LoVo (cell line): ENCODE measurements around the gene RAB35.
"Not testable (repeated sequence)": the region's sequence is repeated elsewhere in the genome, so short reads cannot be mapped to it uniquely, and the experiment has no call there.

Experiments used
- DNase-seq: peaks from one replicate; pipeline ENCODE4 v3.0.0-alpha.2; 2016; ENCODE audit warnings: low spot score

The RAB35 gene

DNA sequence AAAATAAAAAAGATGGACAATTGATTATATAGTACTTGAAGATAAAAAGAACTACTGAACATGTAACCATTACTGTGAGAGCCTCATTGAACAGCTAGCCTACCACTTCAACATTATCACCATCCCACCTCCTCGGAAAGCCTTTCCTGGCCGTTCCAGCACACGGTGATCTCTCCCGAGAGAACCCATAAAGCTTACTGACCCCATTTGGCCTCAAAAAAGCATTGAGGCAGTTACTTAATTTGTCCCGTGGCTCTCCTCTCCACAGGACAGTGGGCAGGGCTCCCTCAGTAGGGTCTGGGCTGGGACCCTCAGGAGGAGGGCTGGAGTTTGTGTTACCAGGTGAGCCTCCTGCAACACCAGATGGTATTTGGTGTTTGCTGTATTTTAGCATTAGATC, 55.8 kb downstream of the RAB35 start:
- DNase-seq: no peak

DNA sequence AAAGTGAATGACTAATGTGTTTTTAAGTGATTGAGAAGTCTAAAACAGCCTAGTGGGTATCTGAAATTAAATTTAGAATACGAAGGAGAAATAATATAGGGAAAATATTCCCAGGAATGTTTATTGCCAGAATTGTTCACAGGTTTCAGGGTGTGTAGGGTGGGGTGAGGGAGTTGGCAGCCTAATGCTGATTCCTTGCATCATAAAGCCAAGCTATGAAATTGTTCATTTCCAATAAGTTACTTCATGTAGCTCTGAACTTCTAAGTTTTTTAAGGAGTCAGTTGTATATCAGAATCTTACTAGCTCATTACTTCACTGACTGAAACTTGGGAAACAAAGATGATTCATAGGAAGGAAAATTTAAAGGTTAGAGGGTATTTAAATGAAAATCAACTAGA, 56.4 kb downstream of the RAB35 start:
- peak; percentile 74 for DNase-seq

DNA sequence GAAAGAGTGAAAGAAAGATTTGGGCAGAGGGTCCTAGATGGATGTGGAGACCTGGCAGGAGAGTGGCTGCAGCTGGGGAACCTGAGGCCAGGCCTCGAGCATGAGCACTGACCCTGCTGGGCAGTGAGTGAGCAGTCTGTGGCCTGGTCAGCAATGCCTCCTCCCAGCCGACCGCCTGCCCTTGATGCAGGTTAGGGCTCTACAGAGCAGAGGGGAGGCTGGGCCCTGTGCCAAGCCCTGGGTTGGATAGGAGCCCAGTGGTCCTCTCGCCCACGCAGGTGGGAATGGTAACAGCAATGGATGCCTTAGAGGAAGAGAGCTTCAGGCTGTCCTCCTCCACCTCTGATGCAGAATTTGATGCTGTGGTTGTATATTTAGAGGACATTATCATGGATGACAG, 59.8 kb downstream of the RAB35 start:
- DNase-seq: no peak

DNA sequence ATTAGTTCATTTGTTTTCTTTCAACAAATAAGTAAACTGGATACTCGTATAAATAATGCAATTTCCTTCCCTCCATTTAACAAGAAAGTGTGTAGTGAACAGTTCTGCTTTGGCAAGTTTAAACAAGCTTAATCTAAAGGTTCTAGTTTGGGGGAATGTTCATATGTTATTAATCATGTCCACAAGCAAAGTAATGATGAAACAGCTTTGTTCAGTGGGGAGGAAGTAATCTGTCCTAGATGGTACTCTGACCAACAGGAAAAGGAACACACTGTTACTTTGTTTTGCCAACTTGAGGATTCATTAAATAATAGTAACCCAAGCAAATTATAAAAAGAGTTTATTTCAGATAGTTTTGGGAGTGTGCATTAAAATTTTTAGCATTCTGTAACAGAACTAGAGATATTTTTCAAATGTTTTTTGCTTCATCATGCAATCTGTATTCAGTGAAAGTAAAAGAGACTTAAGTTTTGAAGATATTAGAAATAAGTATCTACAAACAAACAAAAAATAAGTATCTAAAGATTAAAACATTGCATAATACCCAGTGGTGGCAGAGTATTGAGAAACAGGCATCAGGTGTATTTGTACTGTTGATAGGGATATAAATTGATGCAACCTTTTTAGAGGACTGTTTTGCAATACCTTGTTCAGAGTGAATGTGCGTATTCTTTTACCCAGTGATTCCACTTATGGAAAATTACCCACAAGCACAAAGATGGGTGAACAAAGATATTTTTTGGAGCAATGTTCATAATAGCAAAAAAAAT, 61.1 kb downstream of the RAB35 start:
- DNase-seq: no peak

DNA sequence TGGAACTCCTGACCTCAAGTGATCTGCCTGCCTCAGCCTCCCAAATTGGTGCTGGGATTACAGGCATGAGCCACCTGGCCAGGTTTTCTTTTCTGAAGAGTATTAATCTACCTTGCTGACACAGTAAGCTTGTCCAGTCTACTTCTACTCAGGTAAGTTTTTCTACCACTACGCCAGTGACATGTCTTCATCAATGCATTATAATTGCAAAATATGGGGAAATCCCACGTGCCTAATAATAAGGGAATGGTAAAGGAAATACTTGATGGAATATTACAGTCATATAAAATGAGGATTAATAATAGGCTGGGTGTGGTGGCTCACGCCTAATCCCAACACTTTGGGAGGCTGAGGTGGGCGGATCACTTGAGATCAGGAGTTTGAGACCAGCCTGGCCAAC, 62.3 kb downstream of the RAB35 start:
- DNase-seq: no peak

DNA sequence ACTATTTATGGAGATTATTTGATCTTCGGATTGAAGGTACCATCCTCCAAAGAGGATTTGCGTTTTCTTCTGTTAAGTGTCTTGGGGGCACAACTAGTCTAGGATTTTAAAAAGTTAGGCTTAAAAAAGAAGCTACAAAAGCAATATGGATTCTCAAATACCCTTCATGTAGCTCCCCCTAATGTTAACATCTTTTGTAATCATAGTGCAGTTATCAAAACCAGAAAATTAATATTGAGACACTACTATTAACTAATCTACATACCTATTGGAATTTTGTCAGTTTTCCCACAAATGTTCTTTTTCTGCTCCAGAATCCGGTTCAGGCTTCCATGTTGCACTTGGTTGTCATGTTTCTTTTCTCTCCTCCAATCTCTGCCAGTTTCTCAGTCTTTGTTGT, 65.0 kb downstream of the RAB35 start:
- DNase-seq: no peak

DNA sequence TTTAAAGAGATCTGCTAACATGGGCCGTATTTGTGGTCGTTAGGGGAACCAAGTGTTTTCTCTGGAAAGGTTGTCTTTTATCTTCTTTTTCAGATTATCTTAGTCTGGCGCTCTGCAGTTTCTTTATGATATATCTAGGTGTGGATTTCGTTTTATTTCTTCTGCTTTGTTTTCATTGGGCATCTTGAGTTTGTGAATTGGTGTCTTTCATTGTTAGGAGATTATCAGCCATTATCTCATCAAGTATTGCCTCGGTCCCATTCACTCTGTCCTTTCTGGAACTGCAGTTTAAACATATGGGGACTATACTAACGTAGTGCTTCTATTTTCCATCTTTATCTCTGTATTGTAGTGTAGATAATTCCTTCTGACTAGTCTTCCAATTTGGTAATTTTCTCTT, 67.1 kb downstream of the RAB35 start:
- DNase-seq: no peak

DNA sequence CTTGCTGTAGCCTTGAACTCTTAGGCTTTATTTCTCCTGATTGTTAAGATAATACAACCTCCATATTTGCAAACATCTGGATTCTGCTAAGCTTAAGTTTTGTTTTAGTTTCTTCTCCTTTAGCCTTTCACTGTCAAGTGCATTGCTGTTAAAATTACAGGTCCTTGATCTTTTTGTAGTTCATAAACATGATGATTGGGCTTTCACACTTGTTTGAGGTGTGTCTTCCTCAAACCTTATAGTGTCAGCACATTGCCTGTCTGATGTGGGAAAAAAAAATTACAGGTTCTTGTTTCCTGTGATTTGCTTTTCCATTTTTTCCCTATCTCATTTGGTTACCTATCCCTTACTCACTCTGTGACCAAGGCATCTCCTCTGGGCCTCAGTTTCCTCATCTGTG, 68.3 kb downstream of the RAB35 start:
- no peak for DNase-seq

DNA sequence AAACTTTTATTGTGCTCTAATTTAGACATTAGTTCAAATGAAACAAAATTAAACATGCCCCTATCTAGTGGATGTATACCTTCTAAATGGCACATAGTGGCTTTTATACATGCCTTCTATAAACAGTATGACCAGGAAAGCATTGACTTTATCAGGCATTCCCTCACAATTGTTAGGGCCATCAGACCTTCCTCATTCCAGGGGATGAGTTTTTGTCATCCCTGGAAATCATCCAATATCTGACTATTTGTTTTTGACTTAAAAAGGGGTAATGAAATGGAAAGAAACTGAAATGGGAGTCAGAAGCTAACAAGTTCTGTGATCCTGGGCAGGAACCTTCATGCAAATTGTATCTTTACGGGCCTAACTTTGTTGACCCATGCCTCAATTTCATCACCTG, 69.5 kb downstream of the RAB35 start:
- no peak for DNase-seq

DNA sequence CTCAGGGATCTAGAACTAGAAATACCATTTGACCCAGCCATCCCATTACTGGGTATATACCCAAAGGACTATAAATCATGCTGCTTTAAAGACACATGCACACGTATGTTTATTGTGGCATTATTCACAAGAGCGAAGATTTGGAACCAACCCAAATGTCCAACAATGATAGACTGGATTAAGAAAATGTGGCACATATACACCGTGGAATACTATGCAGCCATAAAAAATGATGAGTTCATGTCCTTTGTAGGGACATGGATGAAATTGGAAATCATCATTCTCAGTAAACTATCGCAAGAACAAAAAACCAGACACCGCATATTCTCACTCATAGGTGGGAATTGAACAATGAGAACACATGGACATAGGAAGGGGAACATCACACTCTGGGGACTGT, 71.2 kb downstream of the RAB35 start:
- not testable (repeated sequence) for DNase-seq
